Gastrocnemius medialis (tissue), 4 donors: ENCODE data around the gene SRGAP3.

Experiments used
- CTCF ChIP-seq, 5 experiments: fragments of 450-650 bp in 3 of 5; fragments of 200-600 bp in 2 of 5; sonication (generic) in 2 of 5; IDR thresholded peaks in 4 of 5; conservative IDR thresholded peaks in 1 of 5; 1 replicate in 4 of 5; 2 replicates in 1 of 5; pipeline ENCODE4 v1.5.1; 2016 to 2019; ENCODE audit warnings: antibody characterized with exemption in 5 of 5, mild to moderate bottlenecking in 3 of 5, moderate library complexity in 3 of 5
- POLR2A ChIP-seq, 2 donors: fragments of 450-650 bp; IDR thresholded peaks; one replicate each; pipeline ENCODE4 v1.6.1; 2017; ENCODE audit warnings: antibody characterized with exemption in 2 of 2, mild to moderate bottlenecking in 2 of 2, moderate library complexity in 2 of 2

GRCh38 chr3:9217784-9218513 lies 31.5 kb downstream of the SRGAP3 start:
- no peak for TF ChIP-seq CTCF (IDR thresholded peaks at IDR 0.05 in 4 of 5, conservative IDR thresholded peaks at IDR 0.05 in 1 of 5)
- no peak for TF ChIP-seq POLR2A (IDR thresholded peaks at IDR 0.05)
